Erythroblast (primary cell): ENCODE data around the gene MS4A4E.

ENCODE experiments used
- GATA1 ChIP-seq: IDR thresholded peaks from 2 replicates; pipeline ENCODE4 v1.6.1; 2011; ENCODE audit warnings: low read depth, mild to moderate bottlenecking, control low read depth, low read length, moderate library complexity
- POLR2A ChIP-seq: IDR thresholded peaks from 2 replicates; pipeline ENCODE4 v1.6.1; 2011; ENCODE audit warnings: mild to moderate bottlenecking, low read length

GRCh38 chr11:60172011-60172410, 70.9 kb downstream of the MS4A4E start:
- TF ChIP-seq POLR2A: no peak
- TF ChIP-seq GATA1: no peak
